Mesothelial cell of epicardium (in vitro differentiated cells): Measurements from ENCODE around the gene MAPRE3. TPM values are rescaled to one million over a fixed set of nuclear protein-coding genes. Genes with fewer than 3 reads are reported as not detected.

Experiments
- DNase-seq, 2 experiments: peaks; one replicate each; pipeline ENCODE4 v3.0.0; 2021; ENCODE audit warnings: low spot score in 2 of 2; ENCODE audit not compliant: unreplicated experiment in 2 of 2
- H3K27ac Mint-ChIP-seq: 2 replicates; pipeline ENCODE4 v1.8.0; 2021; ENCODE audit warnings: mixed read lengths
- H3K27me3 Mint-ChIP-seq: 2 replicates; pipeline ENCODE4 v1.8.0; 2021; ENCODE audit warnings: low read depth, mixed read lengths
- H3K36me3 Mint-ChIP-seq: 2 replicates; pipeline ENCODE4 v1.8.0; 2021; ENCODE audit warnings: mixed read lengths
- H3K4me1 Mint-ChIP-seq: 2 replicates; pipeline ENCODE4 v1.8.0; 2021; ENCODE audit warnings: mixed read lengths
- H3K4me3 Mint-ChIP-seq: 2 replicates; pipeline ENCODE4 v1.8.0; 2021; ENCODE audit warnings: mild to moderate bottlenecking, moderate library complexity, mixed read lengths
- H3K9me3 Mint-ChIP-seq: 2 replicates; pipeline ENCODE4 v1.8.0; 2021; ENCODE audit warnings: mixed read lengths
- CTCF ChIP-seq: fragments of 200-600 bp; sonication (generic); IDR thresholded peaks from one replicate; pipeline ENCODE4 v1.5.0; 2021; ENCODE audit warnings: antibody characterized with exemption; ENCODE audit not compliant: unreplicated experiment
- total RNA-seq: library from RNA; stranded (reverse); gene quantifications from 3 replicates; pipeline ENCODE4 v1.2.1, GENCODE V29; 2021

The MAPRE3 gene
- total RNA-seq, 1 donor from 2014 or later = 14.8 TPM

GRCh38 chr2:26974352-26974751, 3.9 kb downstream of the MAPRE3 start:
- H3K27me3 Mint-ChIP-seq = peaks cover 22% of the 10 kb centered on the region
- no peak for DNase-seq
- H3K4me1 Mint-ChIP-seq = peaks cover 23% of the 10 kb centered on the region
- TF ChIP-seq CTCF = no peak
- H3K4me3 Mint-ChIP-seq = no peak overlapping the region
- H3K36me3 Mint-ChIP-seq = no peaks in the 10 kb centered on the region
- H3K27ac Mint-ChIP-seq = no peak overlapping the region
- no peaks in the 10 kb centered on the region for H3K9me3 Mint-ChIP-seq

DNA sequence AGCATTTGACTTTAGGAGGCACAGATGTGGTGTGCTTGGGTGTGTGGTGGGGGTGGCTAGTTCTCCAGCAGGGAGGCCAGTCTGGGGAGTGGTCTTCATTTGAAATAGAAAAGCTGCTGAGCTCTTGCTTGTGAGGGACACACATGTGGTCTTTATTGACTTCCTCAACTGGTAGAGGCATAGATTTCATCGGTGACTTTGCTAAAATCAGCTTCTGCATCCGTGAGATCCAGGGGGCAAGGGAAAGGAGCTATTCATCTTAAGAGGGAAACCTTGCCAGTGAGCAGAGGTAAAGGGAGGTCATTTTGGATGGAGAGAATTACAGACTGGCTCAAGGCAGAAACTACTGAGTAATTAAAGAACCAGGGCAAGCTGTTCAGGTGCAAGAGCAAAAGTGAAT, 4.7 kb downstream of the MAPRE3 start:
- no peak overlapping the region for H3K27ac Mint-ChIP-seq
- DNase-seq = no peak
- no peak for TF ChIP-seq CTCF
- peaks cover 23% of the 10 kb centered on the region for H3K4me1 Mint-ChIP-seq
- no peak overlapping the region for H3K4me3 Mint-ChIP-seq
- H3K9me3 Mint-ChIP-seq = no peaks in the 10 kb centered on the region
- no peaks in the 10 kb centered on the region for H3K36me3 Mint-ChIP-seq
- peaks cover 19% of the 10 kb centered on the region for H3K27me3 Mint-ChIP-seq

GRCh38 chr2:26975656-26976055, 5.2 kb downstream of the MAPRE3 start:
- peaks cover 23% of the 10 kb centered on the region for H3K4me1 Mint-ChIP-seq
- H3K4me3 Mint-ChIP-seq = no peak overlapping the region
- peaks cover 19% of the 10 kb centered on the region for H3K27me3 Mint-ChIP-seq
- no peak overlapping the region for H3K27ac Mint-ChIP-seq
- no peaks in the 10 kb centered on the region for H3K36me3 Mint-ChIP-seq
- TF ChIP-seq CTCF = no peak
- DNase-seq = no peak
- H3K9me3 Mint-ChIP-seq = no peaks in the 10 kb centered on the region

DNA sequence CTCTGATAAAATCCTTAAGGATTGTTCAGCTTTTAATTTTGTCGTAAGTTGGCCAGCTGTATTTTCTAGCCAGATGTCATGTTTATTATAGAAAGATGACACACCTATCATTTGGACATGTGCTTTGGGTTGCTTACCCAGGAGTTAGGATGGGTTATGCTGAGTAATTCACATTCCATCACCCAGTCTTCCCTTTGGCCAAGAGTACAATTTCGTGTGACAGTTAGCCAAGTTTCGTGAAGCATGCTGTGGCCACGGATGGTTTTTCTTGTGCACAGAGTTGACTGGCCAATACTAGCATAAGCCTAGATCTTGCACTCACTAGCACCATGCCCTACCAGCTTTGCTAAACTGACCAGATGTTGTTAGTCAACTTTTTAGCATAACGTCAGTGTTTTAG, 5.8 kb downstream of the MAPRE3 start:
- no peak overlapping the region for H3K27ac Mint-ChIP-seq
- peaks cover 19% of the 10 kb centered on the region for H3K4me1 Mint-ChIP-seq
- peaks cover 18% of the 10 kb centered on the region for H3K27me3 Mint-ChIP-seq
- TF ChIP-seq CTCF = no peak
- H3K9me3 Mint-ChIP-seq = no peaks in the 10 kb centered on the region
- no peaks in the 10 kb centered on the region for H3K36me3 Mint-ChIP-seq
- no peak overlapping the region for H3K4me3 Mint-ChIP-seq
- DNase-seq = no peak

DNA sequence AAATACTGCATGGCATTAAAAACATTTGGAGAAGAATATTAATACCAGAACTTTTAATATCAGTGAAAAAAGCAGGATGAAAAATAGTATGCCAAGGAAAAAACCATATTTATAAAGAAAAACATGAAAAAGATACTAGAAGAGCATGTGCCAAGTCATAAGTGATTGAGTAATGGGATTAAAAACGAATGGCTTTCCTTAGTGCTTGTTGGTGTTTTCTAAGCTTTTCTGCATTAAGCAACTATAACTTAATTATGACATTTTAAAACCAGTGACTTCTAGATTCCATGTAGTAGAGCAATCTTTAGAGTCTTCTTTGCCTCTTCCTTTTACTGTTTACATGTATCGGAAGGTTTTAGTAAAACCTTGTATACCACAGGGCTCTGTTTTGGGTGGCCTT, 6.6 kb downstream of the MAPRE3 start:
- no peak for TF ChIP-seq CTCF
- Mint-ChIP-seq H3K9me3 (no peaks in the 10 kb centered on the region), H3K4me1 (peaks cover 13% of the 10 kb centered on the region), H3K36me3 (no peaks in the 10 kb centered on the region), H3K27me3 (peaks cover 17% of the 10 kb centered on the region), H3K4me3 (no peak overlapping the region), H3K27ac (no peak overlapping the region)
- no peak for DNase-seq

DNA sequence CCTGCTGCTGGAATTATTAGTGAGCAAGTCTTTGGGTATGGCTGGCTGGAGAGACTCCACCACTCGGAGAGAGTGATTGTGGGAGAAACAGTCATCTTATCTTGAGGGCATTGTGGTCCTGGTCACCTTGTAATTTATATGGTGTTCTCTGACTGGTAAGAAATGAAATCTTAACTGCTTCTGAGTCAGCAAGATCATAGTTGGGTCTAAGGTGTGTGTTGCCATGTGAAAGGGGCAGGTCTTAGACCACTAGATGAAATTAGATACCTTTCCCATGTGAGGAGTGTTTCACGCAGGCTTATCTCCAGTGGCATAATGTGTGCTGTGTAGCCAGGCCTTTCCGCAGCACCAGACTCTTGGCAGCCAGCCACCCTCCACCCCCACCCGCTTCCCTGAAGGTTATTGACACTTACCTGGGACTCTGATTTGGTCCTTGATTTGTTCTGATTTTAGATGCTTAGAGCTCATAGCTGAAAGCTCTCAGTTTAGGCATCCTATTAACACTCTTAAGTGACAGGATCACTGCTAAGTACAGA, 7.7 kb downstream of the MAPRE3 start:
- Mint-ChIP-seq H3K27ac (no peak overlapping the region), H3K36me3 (no peaks in the 10 kb centered on the region), H3K4me3 (no peak overlapping the region), H3K27me3 (peaks cover 7% of the 10 kb centered on the region), H3K4me1 (peaks cover 6% of the 10 kb centered on the region), H3K9me3 (no peaks in the 10 kb centered on the region)
- no peak for TF ChIP-seq CTCF
- DNase-seq = no peak
